ENCODE measurements around the gene MEGF11. TPM values are rescaled to one million over a fixed set of nuclear protein-coding genes. Genes with fewer than 3 reads are reported as not detected.
A peak's percentile ranks its signal among the peaks of the same experiment; 100 is the strongest.

The MEGF11 gene
- polyA plus RNA-seq, 2 of the 4 experiments (the other 2 are of a cell fraction): 0.25 to 0.31 TPM

DNA sequence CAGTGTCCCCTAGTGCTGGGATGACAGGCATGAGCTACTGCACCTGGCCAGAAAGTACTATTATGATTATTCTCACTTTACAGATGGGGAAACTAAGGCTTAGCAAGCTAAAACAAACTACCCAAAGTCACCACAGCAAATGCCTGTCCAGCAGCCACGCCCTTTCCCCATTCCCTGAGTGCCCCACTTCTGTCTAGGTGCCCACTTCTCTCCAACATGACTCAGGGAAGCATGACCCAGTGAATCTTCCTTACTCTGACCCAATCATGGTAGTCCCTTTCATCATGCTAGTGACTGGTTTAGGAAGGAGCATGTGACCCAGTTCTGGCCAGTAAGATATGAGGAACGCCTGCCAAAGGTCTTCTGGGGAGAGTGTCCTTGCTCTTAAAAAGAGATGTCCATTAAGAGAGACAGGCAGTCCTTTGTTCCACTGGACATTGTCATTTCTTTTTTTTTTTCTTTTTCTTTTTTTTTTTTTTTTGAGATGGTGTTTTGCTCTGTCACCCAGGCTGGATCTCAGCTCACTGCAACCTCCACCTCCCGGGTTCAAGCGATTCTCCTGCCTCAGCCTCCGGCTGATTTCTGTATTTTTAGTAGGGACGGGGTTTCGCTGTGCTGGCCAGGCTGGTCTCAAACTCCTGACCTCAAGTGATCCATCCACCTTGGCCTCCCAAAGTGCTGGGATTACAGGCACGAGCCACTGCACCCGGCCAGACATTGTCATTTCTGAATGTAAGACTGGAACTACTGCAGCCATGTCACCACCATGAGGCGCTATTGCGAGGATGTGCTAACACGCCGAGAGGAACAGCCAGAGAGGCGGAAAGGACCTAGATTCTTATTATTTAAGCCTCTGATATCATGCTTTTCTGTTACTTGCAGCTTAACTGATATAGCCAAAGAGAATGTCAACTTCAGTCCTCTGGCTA is 19.8 kb downstream of the MEGF11 start:
- Histone ChIP-seq H3K4me1 (peaks cover 6% of the 10 kb centered on the region; the same call in 2 of the 3 replicates), H3K4me3 (no peak overlapping the region), H3K4me2 (peak overlapping the region; percentile 6; the same call in 1 of the 3 replicates), H3K9me3 (no peaks in the 10 kb centered on the region), H3K27ac (peak overlapping the region; percentile 2 to 42; a peak in 2 of 6 replicates)
- WGBS (ENCODE audit: missing lambda C conversion rate): 85% methylated on average over 14 of the region's 14 CpGs
- ATAC-seq: peak; percentile 67 to 69
- FAIRE-seq: no peak
- ChIA-PET CTCF (interaction anchor here (0.8 kb wide), 1 partner anchor 10 kb away, joined by 3 read pairs; no protein-coding TSS in a partner anchor), POLR2A (no interaction called here)
- DNase-seq (ENCODE audit: low read depth in 1 of 2, low spot score in 1 of 2): peak in 1 of 2 experiments; percentile 64
- no peak for TF ChIP-seq FOSL2 (IDR thresholded peaks at IDR 0.05)
- TF ChIP-seq FOSL2 (CRISPR knock-in tag; IDR thresholded peaks at IDR 0.05): 0 out of 2 replicates have a peak, but pooled peaks have one; percentile 12
- TF ChIP-seq, protein P1, sequence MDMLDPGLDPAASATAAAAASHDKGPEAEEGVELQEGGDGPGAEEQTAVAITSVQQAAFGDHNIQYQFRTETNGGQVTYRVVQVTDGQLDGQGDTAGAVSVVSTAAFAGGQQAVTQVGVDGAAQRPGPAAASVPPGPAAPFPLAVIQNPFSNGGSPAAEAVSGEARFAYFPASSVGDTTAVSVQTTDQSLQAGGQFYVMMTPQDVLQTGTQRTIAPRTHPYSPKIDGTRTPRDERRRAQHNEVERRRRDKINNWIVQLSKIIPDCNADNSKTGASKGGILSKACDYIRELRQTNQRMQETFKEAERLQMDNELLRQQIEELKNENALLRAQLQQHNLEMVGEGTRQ (IDR thresholded peaks at IDR 0.05): peak; percentile 68
- TF ChIP-seq RCOR1 (IDR thresholded peaks at IDR 0.05; ENCODE audit: low read depth, low read length): no peak
- TF ChIP-seq JUNB (IDR thresholded peaks at IDR 0.05): no peak
- TF ChIP-seq, protein P2, sequence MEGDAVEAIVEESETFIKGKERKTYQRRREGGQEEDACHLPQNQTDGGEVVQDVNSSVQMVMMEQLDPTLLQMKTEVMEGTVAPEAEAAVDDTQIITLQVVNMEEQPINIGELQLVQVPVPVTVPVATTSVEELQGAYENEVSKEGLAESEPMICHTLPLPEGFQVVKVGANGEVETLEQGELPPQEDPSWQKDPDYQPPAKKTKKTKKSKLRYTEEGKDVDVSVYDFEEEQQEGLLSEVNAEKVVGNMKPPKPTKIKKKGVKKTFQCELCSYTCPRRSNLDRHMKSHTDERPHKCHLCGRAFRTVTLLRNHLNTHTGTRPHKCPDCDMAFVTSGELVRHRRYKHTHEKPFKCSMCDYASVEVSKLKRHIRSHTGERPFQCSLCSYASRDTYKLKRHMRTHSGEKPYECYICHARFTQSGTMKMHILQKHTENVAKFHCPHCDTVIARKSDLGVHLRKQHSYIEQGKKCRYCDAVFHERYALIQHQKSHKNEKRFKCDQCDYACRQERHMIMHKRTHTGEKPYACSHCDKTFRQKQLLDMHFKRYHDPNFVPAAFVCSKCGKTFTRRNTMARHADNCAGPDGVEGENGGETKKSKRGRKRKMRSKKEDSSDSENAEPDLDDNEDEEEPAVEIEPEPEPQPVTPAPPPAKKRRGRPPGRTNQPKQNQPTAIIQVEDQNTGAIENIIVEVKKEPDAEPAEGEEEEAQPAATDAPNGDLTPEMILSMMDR (IDR thresholded peaks at IDR 0.05): peak; percentile 17; the same call in 1 of the 3 replicates
- TF ChIP-seq, protein P3, sequence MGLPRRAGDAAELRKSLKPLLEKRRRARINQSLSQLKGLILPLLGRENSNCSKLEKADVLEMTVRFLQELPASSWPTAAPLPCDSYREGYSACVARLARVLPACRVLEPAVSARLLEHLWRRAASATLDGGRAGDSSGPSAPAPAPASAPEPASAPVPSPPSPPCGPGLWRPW (IDR thresholded peaks at IDR 0.05): no peak

DNA sequence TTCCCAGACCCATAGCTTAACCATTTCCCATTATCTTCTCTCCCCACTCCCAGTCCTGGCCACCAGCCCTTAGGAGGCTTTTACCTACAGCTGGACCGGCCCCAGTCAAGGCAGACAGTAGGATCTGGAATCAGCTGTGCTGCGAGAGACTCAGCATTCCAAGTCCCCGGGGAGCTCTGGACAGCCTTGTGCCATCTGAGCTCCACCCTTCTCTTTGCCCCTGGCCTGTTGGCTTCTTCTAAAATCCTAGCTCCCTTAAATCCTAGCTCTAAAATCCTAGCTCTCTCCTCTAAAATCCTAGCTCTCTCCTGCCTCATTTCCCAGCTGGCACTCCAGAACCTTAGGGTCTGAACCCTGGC is 21.3 kb downstream of the MEGF11 start:
- H3K4me2 ChIP-seq: no peak overlapping the region
- peaks cover 6% of the 10 kb centered on the region; the same call in 2 of the 3 replicates for H3K4me1 ChIP-seq
- DNase-seq (ENCODE audit: low read depth in 1 of 2, low spot score in 1 of 2) (no peak), ATAC-seq (no peak), FAIRE-seq (no peak)
- ChIA-PET POLR2A (no interaction called here), CTCF (interaction anchor here (0.6 to 1.8 kb wide), 5 partner anchors 20 to 692 kb away, joined by 3 to 7 read pairs (median 4); no protein-coding TSS in a partner anchor)
- no peak overlapping the region for H3K4me3 ChIP-seq
- WGBS (ENCODE audit: missing lambda C conversion rate): 60% methylated on average over 3 of the region's 3 CpGs
- peak overlapping the region in 1 of 2 experiments; percentile 20; a peak in 1 of 6 replicates for H3K27ac ChIP-seq
- TF ChIP-seq BHLHE40 (IDR thresholded peaks at IDR 0.05; ENCODE audit: low read depth, low read length) (no peak), NPAS2 (CRISPR knock-in tag; IDR thresholded peaks at IDR 0.05; ENCODE audit: borderline replicate concordance) (no peak), CEBPB (IDR thresholded peaks at IDR 0.05) (no peak), CHD2 (IDR thresholded peaks at IDR 0.05; ENCODE audit: low read length, partially characterized antibody) (no peak), HEYL (CRISPR knock-in tag; IDR thresholded peaks at IDR 0.05) (no peak), E2F6 (IDR thresholded peaks at IDR 0.05; ENCODE audit: borderline replicate concordance, low read depth) (no peak), EHMT2 (IDR thresholded peaks at IDR 0.05; ENCODE audit: low read depth) (no peak)
- H3K9me3 ChIP-seq: no peaks in the 10 kb centered on the region

DNA sequence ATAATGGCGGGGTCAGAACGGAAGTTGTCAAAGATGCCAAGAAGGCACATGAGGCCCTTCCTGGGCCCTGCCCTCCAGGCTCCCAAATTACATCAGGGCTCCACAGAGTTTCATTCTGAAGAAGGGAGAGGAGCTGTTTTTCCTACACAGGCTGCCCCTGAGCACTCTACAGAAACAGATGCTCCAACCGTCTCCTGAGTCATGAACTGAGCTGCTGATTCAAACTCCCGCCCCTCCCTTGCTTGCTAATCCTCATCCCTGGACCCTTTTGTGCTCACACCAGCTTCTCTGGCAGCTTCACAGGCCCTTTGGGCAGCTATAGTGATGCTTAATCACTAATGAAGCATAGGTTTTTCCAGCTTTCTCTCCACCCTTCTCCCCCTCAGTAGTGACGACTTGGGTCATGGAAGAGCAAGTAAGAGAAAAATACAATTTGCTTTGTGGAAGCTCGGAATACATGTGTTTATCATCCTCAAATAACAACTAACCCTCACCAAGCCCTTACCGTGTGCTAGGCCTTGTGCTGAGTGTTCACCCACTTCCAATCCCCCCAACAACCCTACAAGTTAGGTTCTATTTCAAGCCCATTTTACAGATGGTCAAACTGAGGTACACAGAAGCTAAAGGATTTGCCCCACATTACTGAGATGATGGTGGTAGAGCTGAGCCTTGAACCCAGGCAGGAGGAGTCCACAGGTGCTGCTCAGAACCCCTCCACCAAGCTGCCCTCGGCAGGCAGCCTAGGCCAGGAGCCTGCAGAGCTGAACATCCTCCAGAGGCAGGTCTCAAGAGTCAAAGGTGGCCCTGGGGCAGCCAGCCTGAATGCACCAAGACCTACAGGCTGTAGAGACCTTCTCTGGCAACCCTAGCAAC is 21.9 kb downstream of the MEGF11 start:
- CTCF ChIA-PET: interaction anchor here (0.6 to 1.8 kb wide), 6 partner anchors 19 to 692 kb away, joined by 3 to 7 read pairs (median 4); no protein-coding TSS in a partner anchor
- WGBS (ENCODE audit: missing lambda C conversion rate): 69% methylated on average over 8 of the region's 8 CpGs
- DNase-seq (ENCODE audit: low read depth in 1 of 2, low spot score in 1 of 2) (no peak), ATAC-seq (no peak), FAIRE-seq (no peak)
- Histone ChIP-seq H3K4me3 (no peak overlapping the region), H3K4me2 (no peak overlapping the region), H3K9me3 (no peaks in the 10 kb centered on the region), H3K4me1 (peaks cover 6% of the 10 kb centered on the region; the same call in 2 of the 3 replicates), H3K27ac (no peak overlapping the region)
- TF ChIP-seq TFCP2L1 (CRISPR knock-in tag; IDR thresholded peaks at IDR 0.05): no peak
- TF ChIP-seq ZFP36 (IDR thresholded peaks at IDR 0.05; ENCODE audit: borderline replicate concordance, partially characterized antibody): no peak
- TF ChIP-seq, protein P3 (IDR thresholded peaks at IDR 0.05): no peak
- TF ChIP-seq MYC (IDR thresholded peaks at IDR 0.05; ENCODE audit: borderline replicate concordance, low read length): no peak
- TF ChIP-seq KDM1A (IDR thresholded peaks at IDR 0.05; ENCODE audit: low read depth): no peak
- no peak for TF ChIP-seq HOXB13 (CRISPR knock-in tag; IDR thresholded peaks at IDR 0.05; ENCODE audit: low read depth)
- no peak for TF ChIP-seq CBX2 (IDR thresholded peaks at IDR 0.05; ENCODE audit: borderline replicate concordance, low read depth)
- POLR2A ChIA-PET: no interaction called here
